ENCODE results near the gene ILDR1. TPM values are rescaled to one million over a fixed set of nuclear protein-coding genes. Genes with fewer than 3 reads are reported as not detected.

ILDR1 gene
- total and polyA plus RNA-seq, 2 of the 8 experiments (the other 6 are each of a cell fraction or from before 2014, with no cell fraction given): 1.8 TPM

DNA sequence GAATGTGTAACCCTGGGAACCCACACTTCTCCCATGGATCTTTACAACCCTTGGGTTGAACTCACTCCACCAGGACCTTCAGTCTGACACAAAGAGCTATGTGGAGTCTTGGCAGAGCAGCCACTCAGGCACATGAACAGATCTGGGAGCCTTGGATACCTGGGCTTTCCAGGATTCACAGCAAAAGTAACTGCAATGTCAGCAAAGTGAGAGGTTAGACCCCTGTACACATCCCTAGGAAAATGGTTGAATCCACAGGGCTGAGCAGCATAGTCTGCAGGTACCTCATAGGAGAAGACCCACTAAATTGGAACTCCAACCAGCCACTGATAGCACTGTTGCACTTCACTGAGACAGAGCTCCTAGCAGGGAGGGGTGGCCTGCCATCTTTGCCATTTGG, 59.6 kb downstream of the ILDR1 start:
- H3K79me2 ChIP-seq (ENCODE audit: control insufficient read depth in 1 of 2, insufficient read depth in 2 of 2, low read length in 2 of 2): no peaks in the 10 kb centered on the region
- H2AK5ac ChIP-seq (ENCODE audit: low read depth, low read length): no peak overlapping the region
- H4K5ac ChIP-seq (ENCODE audit: insufficient read length, low read depth, low read length): no peak overlapping the region
- FAIRE-seq: no peak
- H2BK15ac ChIP-seq (ENCODE audit: low read length): no peak overlapping the region
- H2BK12ac ChIP-seq (ENCODE audit: low read depth, low read length): no peak overlapping the region
- no peaks in the 10 kb centered on the region for H3K4me1 ChIP-seq (replicated peaks in 1 of 4; ENCODE audit: control insufficient read depth in 3 of 4, insufficient read depth in 4 of 4, low read length in 3 of 4)
- H3K9me3 ChIP-seq (ENCODE audit: insufficient read depth in 2 of 2, low read depth in 1 of 2, low read length in 1 of 2): 0 out of 4 replicates have a peak, but pooled peaks cover 0 to 3% of the 10 kb centered on the region in 2 experiments
- no peak overlapping the region for H4K8ac ChIP-seq (ENCODE audit: extremely low read depth, insufficient read depth, low read length)
- H3K23ac ChIP-seq (ENCODE audit: insufficient read length): no peak overlapping the region
- no peak overlapping the region for H3K56ac ChIP-seq (replicated peaks; ENCODE audit: insufficient read length, low read depth, low read length)
- ChIA-PET CTCF (ENCODE audit: partially characterized antibody) (no interaction called here), POLR2A (ENCODE audit: partially characterized antibody) (interaction anchor here (0.6 to 1.2 kb wide), 2 partner anchors 14 to 15 kb away, joined by 3 read pairs; no protein-coding TSS in a partner anchor)
- H3K14ac ChIP-seq (ENCODE audit: insufficient read length): no peak overlapping the region
- no peak overlapping the region for H2BK120ac ChIP-seq (replicated peaks; ENCODE audit: low read depth, low read length)
- H3K18ac ChIP-seq (ENCODE audit: extremely low read depth, low read length): no peak overlapping the region
- no peak overlapping the region for H2AFZ ChIP-seq (ENCODE audit: low read length)
- H3K27me3 ChIP-seq (replicated peaks in 1 of 4; ENCODE audit: control insufficient read depth in 3 of 4, extremely low read depth in 1 of 4, insufficient read depth in 3 of 4, low read length in 3 of 4): no peaks in the 10 kb centered on the region
- no peaks in the 10 kb centered on the region for H4K20me1 ChIP-seq (replicated peaks in 1 of 2; ENCODE audit: control insufficient read depth in 1 of 2, insufficient read depth in 2 of 2, low read length in 2 of 2)
- no peak overlapping the region for H3K9ac ChIP-seq (replicated peaks in 1 of 4; ENCODE audit: extremely low read depth in 1 of 4, low read depth in 3 of 4, low read length in 3 of 4)
- no peaks in the 10 kb centered on the region for H3K36me3 ChIP-seq (ENCODE audit: control insufficient read depth in 2 of 4, insufficient read depth in 4 of 4, low read length in 3 of 4)
- H4K91ac ChIP-seq (replicated peaks; ENCODE audit: insufficient read length, low read length): no peak overlapping the region
- DNase-seq (ENCODE audit: low read depth in 1 of 2, low spot score in 2 of 2): no peak
- H3K79me1 ChIP-seq (ENCODE audit: low read depth, low read length): no peaks in the 10 kb centered on the region
- no peak overlapping the region for H2BK5ac ChIP-seq (ENCODE audit: low read depth, low read length)
- no peaks in the 10 kb centered on the region for H3K23me2 ChIP-seq (ENCODE audit: low read depth, low read length)
- 0 out of 2 replicates have a peak overlapping the region, but pooled peaks have one; percentile 32 for H2BK20ac ChIP-seq (ENCODE audit: low read length)
- H3K4me3 ChIP-seq (ENCODE audit: extremely low read depth in 1 of 4, insufficient read depth in 2 of 4, low read depth in 3 of 4, low read length in 4 of 4): no peak overlapping the region
- no peak overlapping the region for H3K4me2 ChIP-seq (ENCODE audit: insufficient read depth in 1 of 2, low read depth in 2 of 2, low read length in 2 of 2)
- H3K27ac ChIP-seq (ENCODE audit: low read depth, low read length): no peak overlapping the region
- H3K4ac ChIP-seq (replicated peaks; ENCODE audit: insufficient read length, low read depth, low read length): no peak overlapping the region
- TF ChIP-seq RXRA (IDR thresholded peaks at IDR 0.05; ENCODE audit: insufficient read depth, low read depth, low read length) (no peak), SAP30 (IDR thresholded peaks at IDR 0.05; ENCODE audit: insufficient read depth, insufficient replicate concordance, low read length) (no peak), KDM5A (IDR thresholded peaks at IDR 0.05; ENCODE audit: low read length) (no peak), PHF8 (conservative IDR thresholded peaks at IDR 0.05; ENCODE audit: low read depth, low read length) (no peak), KDM4A (IDR thresholded peaks at IDR 0.05; ENCODE audit: low read depth, low read length, severe bottlenecking) (no peak), BCL11A (IDR thresholded peaks at IDR 0.05; ENCODE audit: low read depth in 2 of 2, low read length in 2 of 2) (no peak), JUND (IDR thresholded peaks at IDR 0.05; ENCODE audit: low read length) (no peak), EP300 (IDR thresholded peaks at IDR 0.05; ENCODE audit: borderline replicate concordance in 1 of 2, low read depth in 2 of 2, low read length in 2 of 2) (no peak), HDAC2 (IDR thresholded peaks at IDR 0.05; ENCODE audit: borderline replicate concordance in 1 of 2, low read depth in 2 of 2, low read length in 2 of 2) (no peak), TAF1 (IDR thresholded peaks at IDR 0.05; ENCODE audit: low read depth, low read length) (no peak), POLR2AphosphoS5 (IDR thresholded peaks at IDR 0.05; ENCODE audit: low read depth, low read length) (no peak), ATF2 (IDR thresholded peaks at IDR 0.05; ENCODE audit: low read length) (no peak)

All from H1 (cell line).